HG02981 (cell line): Measurements from ENCODE around the gene HEATR5A.
A peak's percentile ranks its signal among the peaks of the same experiment; 100 is the strongest.
"Not testable (repeated sequence)": the region's sequence is repeated elsewhere in the genome, so short reads cannot be mapped to it uniquely, and the experiment has no call there.

Experiments used
- ATAC-seq: cut with Tn5 transposase; IDR thresholded peaks from one replicate; pipeline ENCODE4 v1.9.1; 2021; ENCODE audit warnings: mild to moderate bottlenecking, moderate library complexity; ENCODE audit not compliant: unreplicated experiment

The HEATR5A gene

GRCh38 chr14:31420319-31421111 lies at the start of gene HEATR5A:
HEATR5A (minus strand) TSS chr14:31420550; CDS start chr14:31402975, 17,575 bp downstream.
- ATAC-seq = peak; percentile 98

GRCh38 chr14:31466554-31466953 lies 46.2 kb upstream of the HEATR5A start:
- no peak for ATAC-seq

- no peak for ATAC-seq
Observed at GRCh38 chr14:31465111-31465510, 44.8 kb upstream of the HEATR5A start.

GRCh38 chr14:31462450-31462849 lies 42.1 kb upstream of the HEATR5A start:
- not testable (repeated sequence) for ATAC-seq

- no peak for ATAC-seq
Observed at GRCh38 chr14:31461545-31461944, 41.2 kb upstream of the HEATR5A start.

- ATAC-seq = no peak
Observed at GRCh38 chr14:31457665-31458659, 37.6 kb upstream of the HEATR5A start.

GRCh38 chr14:31456841-31457664 lies 36.7 kb upstream of the HEATR5A start, which contains the start of gene DTD2:
DTD2 (minus strand) TSS chr14:31457506; CDS start chr14:31457393, 113 bp downstream.
- peak; percentile 97 for ATAC-seq

GRCh38 chr14:31449971-31450610 lies 29.7 kb upstream of the HEATR5A start:
- ATAC-seq = peak; percentile 65

- ATAC-seq = no peak
Observed at GRCh38 chr14:31449136-31449535, 28.8 kb upstream of the HEATR5A start.

GRCh38 chr14:31445703-31446102 lies 25.4 kb upstream of the HEATR5A start:
- no peak for ATAC-seq

- ATAC-seq = no peak
Observed at GRCh38 chr14:31442284-31442683, 21.9 kb upstream of the HEATR5A start.

GRCh38 chr14:31441273-31442111 lies 21.1 kb upstream of the HEATR5A start:
- no peak for ATAC-seq

GRCh38 chr14:31440280-31440679 lies 19.9 kb upstream of the HEATR5A start:
- no peak for ATAC-seq

- ATAC-seq = no peak
Observed at GRCh38 chr14:31439561-31439960, 19.2 kb upstream of the HEATR5A start.

GRCh38 chr14:31437045-31437691 lies 16.8 kb upstream of the HEATR5A start:
- ATAC-seq = not testable (repeated sequence)

- no peak for ATAC-seq
Observed at GRCh38 chr14:31435276-31435675, 14.9 kb upstream of the HEATR5A start.

GRCh38 chr14:31430634-31431264 lies 10.4 kb upstream of the HEATR5A start:
- ATAC-seq = no peak

GRCh38 chr14:31429791-31430190 lies 9.4 kb upstream of the HEATR5A start:
- no peak for ATAC-seq
